HCT116 (cell line): ENCODE measurements around the gene NR5A2. TPM values are rescaled to one million over a fixed set of nuclear protein-coding genes. Genes with fewer than 3 reads are reported as not detected.

Experiments
- ATAC-seq: fragments of 200-7000 bp; cut with Tn5 transposase; 2 replicates; pipeline ENCODE4 v1.9.1; 2020; ENCODE audit warnings: mild to moderate bottlenecking, moderate library complexity
- BruUV-seq: library from RNA; stranded (reverse); fragments of 400-500 nt; replicated peaks from 2 replicates; lab custom pipeline; 2021; lab: Mats Ljungman, UMichigan
- CTCF ChIA-PET: fragments of 300-600 bp; sonication (Branson Sonifier 250); formaldehyde crosslinking; loops from one replicate; lab custom pipeline; 2021; ENCODE audit warnings: antibody characterized with exemption; lab: Charles Lee
- POLR2A ChIA-PET: fragments of 300-600, 350-600 bp; sonication (Branson Sonifier 250); formaldehyde crosslinking; loops from one replicate; lab custom pipeline; 2021; ENCODE audit warnings: antibody characterized with exemption; lab: Charles Lee
- RAD21 ChIA-PET, 2 experiments: fragments of 300-600 bp; sonication (Branson Sonifier 250); formaldehyde crosslinking; loops; one replicate each; lab custom pipeline; 2023; ENCODE audit warnings: low total read pairs in 2 of 2; ENCODE audit not compliant: uncharacterized antibody in 2 of 2, unreplicated experiment in 2 of 2, low non-redundant PET in 1 of 2; lab: Charles Lee
- DNase-seq: peaks from one replicate; pipeline ENCODE4 v3.0.0-alpha.2; 2010; ENCODE audit warnings: low read depth, low spot score
- H2AFZ ChIP-seq: fragments of 200-600 bp; shearing (Covaris generic), sonication (generic); 2 replicates; pipeline ENCODE4 v1.6.1; 2017; ENCODE audit warnings: low read depth, mixed run types, mixed read lengths, antibody characterized with exemption, low read length; ENCODE audit not compliant: poor library complexity, severe bottlenecking
- H3K27ac ChIP-seq: 2 replicates; pipeline ENCODE4 v1.5.1; 2012; ENCODE audit warnings: low read depth, low read length
- H3K27me3 ChIP-seq: fragments of 200-600 bp; sonication (generic); 2 replicates; pipeline ENCODE4 v1.6.1; 2016; ENCODE audit warnings: mixed run types, low read length, mixed read lengths; ENCODE audit not compliant: insufficient read depth
- H3K36me3 ChIP-seq, 2 experiments: fragments of 200-500 bp in 1 of 2; fragments of 200-600 bp in 1 of 2; sonication (Bioruptor generic) in 1 of 2; sonication (generic) in 1 of 2; 2 replicates each; pipeline versions ENCODE4 v1.5.1 to v1.6.1; 2014 to 2016; ENCODE audit warnings: low read length in 2 of 2, inconsistent platforms in 1 of 2, mixed read lengths in 1 of 2, mixed run types in 1 of 2; ENCODE audit not compliant: insufficient read depth in 2 of 2, control insufficient read depth in 1 of 2
- H3K4me1 ChIP-seq, 2 experiments: fragments of 200-600 bp in 1 of 2; sonication (generic) in 1 of 2; 2 replicates each; pipeline versions ENCODE4 v1.5.1 to v1.6.1; 2012 to 2017; ENCODE audit warnings: low read length in 2 of 2, inconsistent platforms in 1 of 2, mild to moderate bottlenecking in 1 of 2, mixed read lengths in 1 of 2, mixed run types in 1 of 2, moderate library complexity in 1 of 2; ENCODE audit not compliant: insufficient read depth in 2 of 2, control insufficient read depth in 1 of 2
- H3K4me2 ChIP-seq: fragments of 200-600 bp; sonication (generic); 2 replicates; pipeline ENCODE4 v1.6.1; 2017; ENCODE audit warnings: mixed run types, low read length, mixed read lengths
- H3K4me3 ChIP-seq, 2 experiments: fragments of 200-600 bp in 1 of 2; sonication (generic) in 1 of 2; replicated peaks in 1 of 2; 2 replicates each; pipeline ENCODE4 v1.5.1; 2011 to 2016; ENCODE audit warnings: low read length in 2 of 2, control low read depth in 1 of 2, low read depth in 1 of 2, mild to moderate bottlenecking in 1 of 2, mixed read lengths in 1 of 2, mixed run types in 1 of 2
- H3K79me2 ChIP-seq: fragments of 200-600 bp; sonication (generic); 2 replicates; pipeline ENCODE4 v1.6.1; 2017; ENCODE audit warnings: mild to moderate bottlenecking, mixed run types, low read length, moderate library complexity, mixed read lengths; ENCODE audit not compliant: insufficient read depth
- H3K9ac ChIP-seq: fragments of 200-600 bp; sonication (generic); 2 replicates; pipeline ENCODE4 v1.6.1; 2016; ENCODE audit warnings: low read length, mixed read lengths
- H3K9me2 ChIP-seq: fragments of 200-600 bp; sonication (generic), shearing (Covaris generic); 2 replicates; pipeline ENCODE4 v1.6.1; 2017; ENCODE audit warnings: mixed run types, mild to moderate bottlenecking, moderate library complexity; ENCODE audit not compliant: insufficient read depth
- H3K9me3 ChIP-seq, 2 experiments: fragments of 200-500 bp in 1 of 2; fragments of 200-600 bp in 1 of 2; sonication (Bioruptor generic) in 1 of 2; sonication (generic) in 1 of 2; 2 replicates each; pipeline ENCODE4 v1.6.1; 2014 to 2017; ENCODE audit warnings: low read length in 2 of 2, mixed read lengths in 2 of 2, inconsistent platforms in 1 of 2, low read depth in 1 of 2, mild to moderate bottlenecking in 1 of 2, mixed run types in 1 of 2, moderate library complexity in 1 of 2; ENCODE audit not compliant: control insufficient read depth in 1 of 2, insufficient read depth in 1 of 2
- H4K20me1 ChIP-seq: fragments of 200-600 bp; sonication (generic), shearing (Covaris generic); 2 replicates; pipeline ENCODE4 v1.6.1; 2017; ENCODE audit warnings: mixed run types, mild to moderate bottlenecking, moderate library complexity; ENCODE audit not compliant: insufficient read depth
- ATF3 ChIP-seq: IDR thresholded peaks from 2 replicates; pipeline ENCODE4 v1.6.1; 2012
- CBX3 ChIP-seq: IDR thresholded peaks from 2 replicates; pipeline ENCODE4 v1.6.1; 2012; ENCODE audit warnings: low read depth
- CEBPB ChIP-seq: IDR thresholded peaks from 2 replicates; pipeline ENCODE4 v1.6.1; 2012; ENCODE audit warnings: low read depth
- CTCF ChIP-seq, 3 experiments: fragments of 200-600 bp in 1 of 3; sonication (generic) in 1 of 3; IDR thresholded peaks in 2 of 3; conservative IDR thresholded peaks in 1 of 3; 2 replicates each; pipeline ENCODE4 v1.5.1; 2012 to 2017; ENCODE audit warnings: low read depth in 2 of 3, low read length in 2 of 3, antibody characterized with exemption in 1 of 3, borderline replicate concordance in 1 of 3, control low read depth in 1 of 3, mild to moderate bottlenecking in 1 of 3, mixed read lengths in 1 of 3, mixed run types in 1 of 3, moderate library complexity in 1 of 3; ENCODE audit not compliant: insufficient read depth in 1 of 3
- EZH2 ChIP-seq: fragments of 200-600 bp; sonication (generic); IDR thresholded peaks from 2 replicates; pipeline ENCODE4 v1.6.1; 2017; ENCODE audit warnings: antibody characterized with exemption, mixed run types
- EZH2phosphoT487 ChIP-seq: fragments of 200-600 bp; IDR thresholded peaks from 2 replicates; pipeline ENCODE4 v1.6.1; 2018; ENCODE audit warnings: antibody characterized with exemption, borderline replicate concordance
- FOSL1 ChIP-seq: IDR thresholded peaks from 2 replicates; pipeline ENCODE4 v1.6.1; 2012; ENCODE audit warnings: low read depth
- JUND ChIP-seq: IDR thresholded peaks from 2 replicates; pipeline ENCODE4 v1.6.1; 2012
- MAX ChIP-seq: IDR thresholded peaks from 2 replicates; pipeline ENCODE4 v1.6.1; 2012
- POLR2A ChIP-seq: IDR thresholded peaks from 2 replicates; pipeline ENCODE4 v1.7.0; 2011; ENCODE audit warnings: borderline replicate concordance; ENCODE audit not compliant: insufficient read depth, insufficient read length; ENCODE audit errors: extremely low read depth
- POLR2AphosphoS5 ChIP-seq: IDR thresholded peaks from 2 replicates; pipeline ENCODE4 v1.6.1; 2011; ENCODE audit warnings: mild to moderate bottlenecking, low read depth, low read length, moderate library complexity
- RAD21 ChIP-seq: IDR thresholded peaks from 2 replicates; pipeline ENCODE4 v1.6.1; 2012; ENCODE audit warnings: low read depth, mild to moderate bottlenecking
- REST ChIP-seq: IDR thresholded peaks from 2 replicates; pipeline ENCODE4 v1.6.1; 2012; ENCODE audit warnings: low read depth
- SIN3A ChIP-seq: IDR thresholded peaks from 2 replicates; pipeline ENCODE4 v1.6.1; 2012; ENCODE audit warnings: low read depth
- SRF ChIP-seq: IDR thresholded peaks from 2 replicates; pipeline ENCODE4 v1.6.1; 2012; ENCODE audit warnings: low read depth
- TCF7L2 ChIP-seq: IDR thresholded peaks from 2 replicates; pipeline ENCODE4 v1.7.0; 2011; ENCODE audit warnings: borderline replicate concordance, inconsistent platforms; ENCODE audit not compliant: insufficient read depth, insufficient read length; ENCODE audit errors: extremely low read depth
- YY1 ChIP-seq: IDR thresholded peaks from 2 replicates; pipeline ENCODE4 v1.6.1; 2011; ENCODE audit warnings: low read length, low read depth, moderate library complexity, mild to moderate bottlenecking; ENCODE audit not compliant: insufficient replicate concordance; ENCODE audit errors: extremely low read depth
- ZBTB33 ChIP-seq: IDR thresholded peaks from 2 replicates; pipeline ENCODE4 v1.6.1; 2011; ENCODE audit warnings: mild to moderate bottlenecking, low read length, moderate library complexity; ENCODE audit not compliant: insufficient replicate concordance; ENCODE audit errors: extremely low read depth
- ZFX ChIP-seq: fragments of 450-650 bp; IDR thresholded peaks from 2 replicates; pipeline ENCODE4 v1.6.1; 2017
- ZNF274 ChIP-seq: fragments of 200-500 bp; sonication (Bioruptor generic); IDR thresholded peaks from 2 replicates; pipeline ENCODE4 v1.6.1; 2014; ENCODE audit warnings: mild to moderate bottlenecking, low read depth, low read length, inconsistent platforms
- intact Hi-C: fragments of 100-400 bp; cut with micrococcal nuclease; formaldehyde crosslinking; loops from 2 replicates; pipeline ENCODE4 v1.10.0; 2022
- total RNA-seq: library from RNA; stranded (reverse); gene quantifications from one replicate; pipeline ENCODE4 v1.2.1, GENCODE V29; 2021; ENCODE audit not compliant: unreplicated experiment

NR5A2 gene
- total RNA-seq, 1 experiment from 2014 or later, result 0.91 TPM

- Histone ChIP-seq H3K4me3 (no peak overlapping the region), H3K4me1 (no peaks in the 10 kb centered on the region), H3K9me3 (no peaks in the 10 kb centered on the region), H3K9me2 (no peaks in the 10 kb centered on the region), H4K20me1 (no peaks in the 10 kb centered on the region), H3K4me2 (no peak overlapping the region), H3K79me2 (no peaks in the 10 kb centered on the region), H2AFZ (no peak overlapping the region), H3K27ac (no peak overlapping the region), H3K36me3 (no peaks in the 10 kb centered on the region), H3K27me3 (no peaks in the 10 kb centered on the region), H3K9ac (no peak overlapping the region)
- ChIA-PET CTCF (no interaction called here), RAD21 (no interaction called here), POLR2A (no interaction called here)
- intact Hi-C loops, result no loop called here
- no TSS peak for BruUV-seq
- no peak for ATAC-seq
- no peak for DNase-seq
- no peak for TF ChIP-seq POLR2A
- no peak for TF ChIP-seq SRF
- no peak for TF ChIP-seq REST
- no peak for TF ChIP-seq SIN3A
- TF ChIP-seq TCF7L2, result no peak
- TF ChIP-seq YY1, result no peak
- no peak for TF ChIP-seq ZFX
- TF ChIP-seq POLR2AphosphoS5, result no peak
- no peak for TF ChIP-seq EZH2phosphoT487
- TF ChIP-seq CTCF (IDR thresholded peaks at IDR 0.05 in 2 of 3, conservative IDR thresholded peaks at IDR 0.05 in 1 of 3; ENCODE audit: borderline replicate concordance in 1 of 3, insufficient read depth in 1 of 3, low read depth in 2 of 3, low read length in 2 of 3), result no peak
- no peak for TF ChIP-seq EZH2
- no peak for TF ChIP-seq ATF3
- no peak for TF ChIP-seq ZNF274
- TF ChIP-seq FOSL1, result no peak
- TF ChIP-seq CEBPB, result no peak
- TF ChIP-seq CBX3, result no peak
- TF ChIP-seq ZBTB33, result no peak
- no peak for TF ChIP-seq RAD21
- no peak for TF ChIP-seq MAX
- TF ChIP-seq JUND, result no peak
Observed at GRCh38 chr1:200046115-200046514, 18.6 kb downstream of the NR5A2 start.
